NCI-H460 (cell line): ENCODE data around the gene PHOSPHO1. TPM values are rescaled to one million over a fixed set of nuclear protein-coding genes. Genes with fewer than 3 reads are reported as not detected.
A peak's percentile ranks its signal among the peaks of the same experiment; 100 is the strongest.

Source experiments
- DNase-seq: peaks from one replicate; pipeline ENCODE4 v3.0.0-alpha.2; 2016; ENCODE audit warnings: low read depth; ENCODE audit errors: extremely low read depth
- total RNA-seq: library from RNA; depleted of rRNA; stranded (reverse); fragments of >200 nt; shearing (Covaris generic); gene quantifications from 2 replicates; pipeline ENCODE4 v1.2.3, GENCODE V29; 2014

The PHOSPHO1 gene
- total RNA-seq, 1 experiment from 2014 or later: not detected

- DNase-seq: no peak
These were observed 17.4 kb upstream of the PHOSPHO1 start for GRCh38 chr17:49247944-49248343.

DNA sequence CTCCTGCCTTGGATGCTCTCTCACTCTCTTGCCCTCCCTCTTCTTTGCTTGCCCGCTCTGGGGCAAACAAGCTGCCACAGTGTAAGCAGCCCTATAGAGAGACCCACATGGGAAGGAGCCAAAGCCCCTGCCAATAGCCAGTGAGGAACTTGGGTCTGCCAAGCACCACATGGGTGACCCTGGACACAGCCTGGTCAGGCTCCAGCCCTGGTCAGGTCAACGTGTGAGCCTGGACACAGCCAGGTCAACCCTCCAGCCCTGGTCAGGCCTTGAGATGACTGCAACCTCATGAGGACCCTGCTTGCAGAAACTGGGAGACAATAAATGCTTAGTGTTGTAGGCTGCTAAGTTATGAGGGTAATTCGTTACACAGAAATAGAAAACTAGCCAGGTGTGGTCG is 14.3 kb upstream of the PHOSPHO1 start:
- DNase-seq: no peak

DNA sequence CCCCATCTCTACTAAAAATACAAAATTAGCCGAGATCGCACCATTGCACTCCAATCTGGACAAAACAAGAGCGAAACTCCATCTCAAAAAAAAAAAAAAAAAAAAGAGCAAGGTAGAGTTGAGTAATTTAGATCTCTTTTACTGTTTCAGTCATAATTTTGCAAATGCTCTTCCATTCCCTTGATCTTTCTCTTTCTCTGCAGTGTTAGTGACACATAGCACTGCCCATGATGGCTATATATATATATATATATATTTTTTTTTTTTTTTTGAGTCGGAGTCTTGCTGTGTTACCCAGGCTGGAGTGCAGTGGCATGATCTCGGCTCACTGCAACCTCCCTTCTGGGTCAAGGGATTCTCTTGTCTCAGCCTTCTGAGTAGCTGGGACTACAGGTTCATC is 12.2 kb upstream of the PHOSPHO1 start:
- no peak for DNase-seq

DNA sequence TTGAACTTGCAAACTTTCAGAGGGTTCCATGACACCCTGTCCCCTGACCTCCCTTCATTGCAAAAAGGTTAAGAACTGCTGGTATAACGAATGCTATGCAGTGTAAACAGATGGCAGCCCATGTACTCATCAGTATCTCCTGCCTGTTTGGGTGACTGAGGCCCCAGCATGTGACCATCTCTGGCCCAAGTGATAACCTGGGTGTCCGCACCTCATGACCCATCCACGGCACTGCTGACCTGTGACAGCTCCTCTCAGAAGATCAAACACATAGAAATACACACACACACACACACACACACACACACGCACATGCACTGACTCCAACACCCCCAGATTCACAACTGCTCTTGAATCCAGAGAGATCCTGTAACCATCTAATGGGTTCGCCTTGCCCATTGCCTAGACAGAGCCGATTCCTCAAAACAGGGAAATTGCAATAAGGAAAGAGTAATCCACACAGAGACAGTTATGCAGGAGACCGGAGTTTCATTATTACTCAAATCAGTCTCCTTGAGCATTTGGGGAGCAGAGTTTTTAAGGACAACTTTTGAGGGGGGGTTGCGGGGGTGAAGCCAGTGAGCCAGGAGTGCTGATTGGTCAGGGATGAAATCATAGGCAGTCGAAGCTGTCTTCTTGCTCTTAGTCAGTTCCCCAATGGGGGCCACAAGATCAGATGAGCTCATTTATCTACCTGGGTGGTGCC is 11.3 kb upstream of the PHOSPHO1 start:
- DNase-seq: no peak

GRCh38 chr17:49241040-49241439 is 10.5 kb upstream of the PHOSPHO1 start:
- no peak for DNase-seq

- DNase-seq: no peak
These were observed 10.0 kb upstream of the PHOSPHO1 start for GRCh38 chr17:49240619-49241018.

GRCh38 chr17:49239963-49240362 is 9.4 kb upstream of the PHOSPHO1 start:
- no peak for DNase-seq

- no peak for DNase-seq
These were observed 5.3 kb upstream of the PHOSPHO1 start for GRCh38 chr17:49235896-49236295.

GRCh38 chr17:49234509-49235080 is 4.0 kb upstream of the PHOSPHO1 start:
- no peak for DNase-seq

DNA sequence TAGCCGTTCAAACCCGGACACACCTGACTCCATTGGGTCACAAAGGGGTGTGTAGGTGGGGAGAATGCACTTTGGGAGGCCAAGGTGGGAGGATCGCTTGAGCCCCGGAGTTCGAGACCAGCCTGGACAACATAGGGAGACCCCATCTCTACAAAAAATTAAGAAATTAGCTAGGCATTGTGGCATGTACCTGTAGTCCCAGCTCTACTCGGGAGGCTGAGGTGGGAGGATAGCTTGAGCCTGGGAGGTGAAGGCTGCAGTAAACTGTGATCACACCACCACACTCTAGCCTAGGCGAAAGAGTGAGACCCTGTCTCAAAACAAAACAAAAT is 942 bp upstream of the PHOSPHO1 start:
- no peak for DNase-seq

- no peak for DNase-seq
These were observed 584 bp downstream of the PHOSPHO1 start for GRCh38 chr17:49229805-49230600.

DNA sequence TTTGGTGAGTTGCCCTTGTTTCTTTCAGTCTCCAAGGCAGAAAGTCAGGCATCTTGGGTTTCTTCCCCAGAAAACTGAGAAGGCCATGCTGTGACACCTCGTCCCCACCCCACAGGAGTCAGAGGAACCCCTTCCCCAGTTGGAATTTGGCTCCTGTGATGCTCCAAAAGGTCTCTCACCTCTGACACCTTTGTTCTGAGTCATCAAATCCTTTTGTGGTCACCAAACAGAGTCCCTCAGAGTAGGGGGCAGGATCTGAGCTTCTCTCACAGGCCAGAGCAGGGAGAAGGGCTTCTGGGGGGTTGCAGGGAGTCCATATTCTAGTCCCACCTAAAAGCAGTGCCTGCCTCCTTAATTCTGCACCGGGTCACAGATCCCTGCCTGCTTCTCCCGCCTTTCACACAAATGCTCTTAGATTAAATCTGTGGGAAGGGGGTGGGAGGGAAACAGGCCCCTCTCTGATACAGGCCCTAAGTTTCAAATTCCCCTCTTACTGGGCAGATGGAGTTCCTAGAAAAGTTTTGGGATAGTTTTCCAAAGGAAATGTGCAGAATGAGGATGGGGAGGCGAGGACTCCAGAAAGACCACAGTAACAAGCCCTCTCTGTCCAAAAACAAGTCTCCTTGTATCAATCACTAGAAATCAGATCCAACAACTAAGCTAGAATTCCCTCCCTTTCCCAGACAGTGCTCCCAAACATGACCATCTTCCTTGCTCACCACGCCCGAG is 1.3 kb downstream of the PHOSPHO1 start:
- DNase-seq: no peak

DNA sequence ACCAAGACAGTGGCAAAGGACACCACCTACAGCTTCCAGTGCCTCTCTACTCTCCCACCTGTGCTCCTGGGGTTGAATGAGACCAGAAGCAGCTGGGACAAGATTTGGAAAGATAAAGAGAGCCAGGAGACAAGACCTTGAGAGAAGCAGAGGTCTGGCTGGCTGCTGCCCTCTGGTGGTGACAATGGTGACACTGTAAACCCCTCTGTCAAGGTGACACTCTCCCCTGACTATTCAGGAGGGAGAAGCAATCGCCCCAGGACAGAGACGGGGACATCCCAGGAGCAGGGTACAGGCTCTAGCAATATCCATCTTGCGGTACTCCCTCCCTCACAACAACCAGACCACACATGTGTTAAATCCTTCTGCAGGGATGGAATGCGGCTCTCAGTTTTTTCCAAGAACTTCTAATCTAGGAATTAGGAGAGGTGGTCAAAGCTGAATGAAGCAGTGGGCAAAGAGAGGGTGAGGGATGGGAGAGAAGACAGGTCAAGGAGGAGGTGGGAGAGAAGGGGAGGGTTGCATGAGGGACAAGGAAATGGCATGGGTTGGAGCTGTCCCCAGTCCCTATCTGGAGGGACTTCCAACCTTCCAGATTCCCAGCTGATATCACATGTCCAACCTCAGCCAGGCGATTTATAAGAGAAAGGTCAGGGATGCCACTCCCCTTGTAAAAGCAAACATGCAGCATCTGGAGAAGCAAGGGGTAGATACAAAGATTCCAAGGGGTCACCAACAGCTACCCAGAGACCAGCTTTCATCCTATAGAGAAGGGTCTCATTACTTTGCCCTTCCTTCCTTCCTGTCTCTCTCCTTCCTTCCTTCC is 2.9 kb downstream of the PHOSPHO1 start:
- DNase-seq: peak; percentile 54

DNA sequence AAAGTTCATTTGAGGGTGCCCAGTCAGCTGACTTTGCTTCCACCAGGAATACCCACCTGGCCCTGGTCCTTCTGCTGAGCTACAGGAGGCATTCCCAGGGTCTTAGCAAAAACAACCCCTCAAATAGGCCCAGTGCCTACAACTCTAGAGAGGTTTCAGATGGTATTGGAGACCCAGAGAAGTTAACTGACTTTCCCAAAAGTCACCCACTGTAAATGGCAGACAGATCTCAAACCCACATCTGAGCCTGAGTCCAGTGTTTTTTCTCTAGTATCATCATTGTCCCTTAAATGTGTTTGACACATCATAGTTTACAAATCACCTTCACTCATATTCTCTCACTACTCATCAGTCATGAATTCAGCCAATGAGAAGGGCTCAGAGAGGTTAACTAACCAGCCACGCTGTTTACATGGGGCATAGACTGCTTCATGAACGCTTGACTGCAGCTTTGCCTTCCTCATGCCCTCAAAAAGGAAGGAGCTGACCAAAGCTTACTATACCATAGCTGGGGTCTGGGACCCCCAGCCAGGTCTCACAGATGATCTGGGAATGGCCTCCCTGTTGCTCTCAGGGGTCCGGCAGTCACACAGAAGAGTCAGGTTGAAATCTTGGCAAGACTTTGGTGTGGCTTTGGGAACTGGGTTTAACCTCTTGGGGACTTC is 3.7 kb downstream of the PHOSPHO1 start:
- DNase-seq: no peak

- DNase-seq: no peak
These were observed 4.9 kb downstream of the PHOSPHO1 start for GRCh38 chr17:49225554-49226236.

- DNase-seq: no peak
These were observed 5.6 kb downstream of the PHOSPHO1 start for GRCh38 chr17:49224997-49225337.

DNA sequence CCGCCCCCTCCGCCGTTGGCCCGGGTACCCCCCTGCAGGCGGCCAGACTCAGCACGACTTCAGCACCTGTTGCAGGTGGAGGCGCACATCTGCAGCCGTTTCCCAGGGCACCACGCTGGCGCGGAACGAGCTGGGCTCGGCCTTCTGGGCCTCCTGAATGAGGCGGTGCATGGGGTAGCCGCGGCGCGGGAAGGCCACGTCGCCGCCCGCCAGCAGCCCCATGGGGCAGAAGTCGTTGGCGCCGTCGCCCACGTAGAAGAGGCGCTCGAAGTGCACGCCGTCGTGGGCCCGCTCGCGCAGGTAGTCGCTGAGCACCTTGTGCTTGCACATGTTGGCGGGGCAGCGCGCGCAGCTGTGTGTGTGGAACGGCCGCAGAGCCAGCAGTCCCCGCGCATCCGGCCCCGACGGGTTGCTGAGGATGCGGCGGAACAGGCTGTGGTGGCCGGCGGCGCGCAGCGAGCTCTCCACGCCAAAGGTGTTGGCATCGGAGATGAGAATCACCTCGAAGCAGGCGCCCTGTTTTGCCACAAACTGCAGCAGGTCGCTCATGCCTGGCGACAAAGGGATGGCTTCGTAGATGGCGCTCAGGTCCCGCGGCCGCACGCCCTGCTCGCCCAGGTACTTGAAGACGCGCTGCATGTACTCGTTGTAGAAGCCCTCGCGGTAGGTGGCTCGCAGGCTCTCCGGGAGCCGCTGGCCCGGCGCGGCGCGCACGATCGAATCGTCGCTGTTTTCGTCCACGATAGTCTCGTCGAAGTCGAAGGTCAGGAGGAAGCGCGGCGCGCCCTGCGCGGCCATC is 6.2 kb downstream of the PHOSPHO1 start:
- DNase-seq: no peak

GRCh38 chr17:49223517-49224197 is 6.9 kb downstream of the PHOSPHO1 start:
- peak; percentile 37 for DNase-seq
